GM18909 (cell line): Measurements from ENCODE around the gene CALML3.
"Not testable (repeated sequence)": the region's sequence is repeated elsewhere in the genome, so short reads cannot be mapped to it uniquely, and the experiment has no call there.

Experiments
- ATAC-seq: cut with Tn5 transposase; IDR thresholded peaks from one replicate; pipeline ENCODE4 v1.9.1; 2021; ENCODE audit warnings: mild to moderate bottlenecking; ENCODE audit not compliant: unreplicated experiment, poor library complexity

The CALML3 gene

DNA sequence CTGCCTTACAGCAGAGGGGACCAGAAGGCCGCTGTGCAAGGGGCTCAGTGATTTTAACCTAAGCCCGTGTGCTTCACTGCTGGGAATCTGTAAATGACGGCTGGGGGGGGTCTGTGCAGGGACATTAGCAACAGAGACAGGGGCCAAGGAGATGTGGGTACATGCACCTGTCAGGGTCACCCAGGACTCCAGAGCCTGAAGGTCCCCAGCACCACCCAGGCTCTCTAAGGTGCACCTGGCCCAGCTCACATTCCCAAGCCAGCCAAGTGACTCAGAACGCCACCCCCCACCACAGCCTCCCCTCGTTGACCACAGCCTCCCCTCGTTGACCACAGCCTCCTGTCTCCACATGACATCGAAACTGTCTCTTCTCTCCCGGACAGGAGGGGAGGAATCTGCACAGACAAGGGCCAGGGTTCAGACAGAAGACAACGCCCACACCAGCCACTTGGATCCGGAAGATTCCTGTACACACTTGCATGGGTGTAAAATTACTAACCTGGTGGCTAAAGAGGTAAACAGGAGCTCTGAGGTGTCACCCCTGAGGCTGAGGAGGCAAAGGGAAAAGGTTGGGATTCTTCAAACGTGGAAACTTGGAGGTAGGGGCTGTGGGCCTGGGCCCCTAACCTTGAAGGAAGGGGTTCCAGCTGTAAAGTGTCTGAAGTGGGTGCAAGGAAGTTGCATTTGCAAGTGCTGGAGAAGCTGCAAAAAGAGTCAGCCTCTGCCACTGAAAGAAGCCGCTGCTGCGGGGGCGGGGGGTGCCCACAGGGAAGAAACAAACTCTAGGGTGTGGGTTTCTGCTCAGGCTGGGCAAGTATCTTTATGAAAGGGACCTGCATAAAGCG, 27.0 kb downstream of the CALML3 start:
- ATAC-seq: peak; percentile 37

DNA sequence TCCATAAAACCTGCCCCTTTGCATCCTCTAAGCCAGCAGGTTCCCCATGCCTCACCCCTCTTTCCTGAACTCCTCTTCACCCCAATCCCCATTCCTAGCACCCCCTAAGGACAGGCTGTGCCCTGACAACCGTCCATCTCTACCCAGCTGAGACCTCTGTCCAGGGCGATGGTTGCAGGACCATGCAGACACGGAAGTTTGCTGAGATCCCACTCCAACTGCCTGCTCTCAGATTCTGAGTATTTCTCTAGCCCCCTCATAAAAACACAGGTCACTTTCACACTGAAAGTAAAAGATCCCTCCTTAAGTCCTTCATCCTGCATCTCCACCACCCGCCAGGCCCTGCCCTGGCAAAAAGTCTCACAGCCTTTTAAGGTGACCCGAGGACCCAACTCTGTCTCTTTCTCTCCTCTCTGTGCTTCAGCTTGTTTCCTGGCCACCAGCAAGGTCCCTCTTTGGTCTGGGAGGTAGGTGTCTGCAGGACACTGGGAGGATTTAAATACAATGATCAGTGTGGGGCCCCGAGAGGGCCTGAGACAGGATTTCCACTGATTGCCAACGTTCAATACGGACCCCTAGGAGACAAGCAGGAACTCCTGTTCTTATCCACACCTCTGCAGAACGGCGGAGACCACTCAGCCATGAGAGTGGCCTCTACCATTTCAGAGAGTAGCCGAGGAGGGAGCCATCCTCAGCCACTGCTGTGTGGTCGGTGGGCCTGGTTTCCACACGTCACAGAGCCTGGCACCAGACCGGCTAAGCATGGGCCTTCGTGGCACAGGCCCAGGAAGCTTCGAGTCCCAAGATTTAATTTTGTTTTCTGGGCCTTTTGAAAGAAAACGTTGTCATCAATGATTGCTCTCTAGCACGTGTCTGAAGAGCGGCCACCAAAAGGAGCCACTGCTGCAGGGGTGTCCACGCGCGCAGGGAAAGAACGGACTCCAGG, 27.9 kb downstream of the CALML3 start:
- ATAC-seq: no peak

DNA sequence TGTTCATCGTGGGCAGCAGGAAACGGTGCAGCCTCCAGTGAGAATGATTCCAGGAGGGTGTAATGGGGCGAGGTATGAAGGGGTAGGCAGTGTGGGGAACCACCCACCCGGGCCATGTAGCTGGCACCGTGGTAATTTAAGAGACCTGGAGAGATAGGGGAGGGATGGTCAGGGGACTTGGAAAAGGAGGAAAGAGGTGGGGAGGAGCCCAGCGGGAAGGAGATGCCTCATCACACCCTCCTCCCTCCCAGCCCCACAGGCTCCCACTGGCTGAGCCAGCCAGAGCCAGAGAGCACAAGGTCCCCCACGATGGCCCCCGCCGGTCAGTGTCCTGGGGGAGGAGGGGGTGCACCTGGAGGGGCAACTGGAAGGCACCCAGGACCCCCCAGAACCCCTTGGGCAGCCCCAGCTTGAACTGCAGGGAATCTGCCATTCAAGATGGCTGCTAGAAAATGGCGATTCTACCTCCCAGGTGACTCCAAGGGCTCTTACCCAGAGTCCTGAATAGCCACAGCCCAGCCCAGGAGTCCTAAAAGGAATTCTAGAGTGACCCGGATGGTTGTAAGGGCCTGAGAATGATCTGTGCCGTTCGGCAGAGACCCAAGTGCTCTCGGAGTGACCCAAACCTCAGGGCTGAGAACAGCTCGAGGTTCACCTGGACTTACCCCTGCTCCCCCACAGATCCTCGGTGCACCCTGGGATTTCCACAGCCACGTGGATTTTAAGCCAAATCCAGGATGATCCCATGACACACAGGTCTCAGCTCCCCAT, 28.8 kb downstream of the CALML3 start:
- ATAC-seq: no peak

DNA sequence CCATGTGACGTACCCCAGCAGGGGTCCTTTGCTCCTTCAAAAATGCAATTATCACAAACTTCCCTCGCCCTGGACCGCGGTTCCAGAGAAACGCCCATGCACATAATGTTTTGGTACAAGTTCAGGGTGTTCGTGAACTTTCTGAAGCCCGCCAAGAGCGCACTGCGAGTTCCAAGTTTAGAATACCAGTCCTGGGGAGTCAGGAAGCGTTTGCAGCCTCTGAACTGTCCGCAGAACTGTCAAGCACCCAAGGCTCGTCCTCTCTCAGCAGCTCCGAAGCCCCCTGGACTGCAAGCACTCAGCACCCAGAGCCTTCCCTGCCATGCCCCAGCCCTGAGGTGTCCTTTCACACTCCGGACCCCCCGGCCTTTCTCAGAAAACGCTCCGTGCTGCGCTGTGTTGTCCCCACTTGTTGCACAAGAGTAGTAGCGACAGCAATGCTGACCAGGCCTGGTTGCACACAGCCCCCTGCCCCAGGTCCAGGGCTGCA, 30.3 kb downstream of the CALML3 start:
- no peak for ATAC-seq

DNA sequence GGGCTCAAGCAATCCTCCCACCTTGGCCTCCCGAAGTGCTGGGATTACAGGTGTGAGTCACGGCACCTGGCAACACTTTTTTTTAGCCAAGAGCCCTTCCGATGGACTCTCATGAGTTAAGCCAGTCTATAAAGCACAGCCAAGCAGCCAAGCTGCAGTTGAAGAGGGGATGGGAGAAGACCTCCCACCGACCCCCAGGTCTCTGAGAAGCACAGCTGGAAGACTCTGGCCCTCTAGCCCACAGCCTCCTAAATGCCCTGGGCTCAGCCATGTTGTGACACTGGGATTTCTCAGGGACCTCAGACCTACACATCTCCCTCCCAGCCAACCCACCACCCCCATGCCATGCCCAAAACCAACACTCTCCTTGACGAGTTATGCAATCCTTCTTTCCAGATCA, 31.1 kb downstream of the CALML3 start:
- no peak for ATAC-seq

DNA sequence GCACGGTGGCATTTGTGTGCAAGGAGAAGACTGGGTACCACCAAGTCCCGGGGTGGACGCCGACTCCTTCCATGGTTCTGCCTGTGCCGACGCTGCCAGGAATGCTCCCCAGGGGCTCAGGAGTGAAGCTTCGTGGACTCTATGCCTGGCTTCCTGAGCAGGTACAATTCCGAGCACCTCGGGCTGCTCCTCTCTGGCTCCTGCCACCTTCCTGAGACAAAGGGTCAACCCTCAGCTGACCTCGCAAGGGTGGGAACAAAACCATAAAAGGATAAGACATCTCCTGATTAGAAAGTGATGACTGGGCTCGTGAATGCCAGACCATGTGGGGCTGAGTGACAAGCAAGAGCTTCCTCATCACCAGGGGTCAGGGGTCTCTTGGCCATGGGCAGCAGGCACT, 31.8 kb downstream of the CALML3 start:
- ATAC-seq: no peak

DNA sequence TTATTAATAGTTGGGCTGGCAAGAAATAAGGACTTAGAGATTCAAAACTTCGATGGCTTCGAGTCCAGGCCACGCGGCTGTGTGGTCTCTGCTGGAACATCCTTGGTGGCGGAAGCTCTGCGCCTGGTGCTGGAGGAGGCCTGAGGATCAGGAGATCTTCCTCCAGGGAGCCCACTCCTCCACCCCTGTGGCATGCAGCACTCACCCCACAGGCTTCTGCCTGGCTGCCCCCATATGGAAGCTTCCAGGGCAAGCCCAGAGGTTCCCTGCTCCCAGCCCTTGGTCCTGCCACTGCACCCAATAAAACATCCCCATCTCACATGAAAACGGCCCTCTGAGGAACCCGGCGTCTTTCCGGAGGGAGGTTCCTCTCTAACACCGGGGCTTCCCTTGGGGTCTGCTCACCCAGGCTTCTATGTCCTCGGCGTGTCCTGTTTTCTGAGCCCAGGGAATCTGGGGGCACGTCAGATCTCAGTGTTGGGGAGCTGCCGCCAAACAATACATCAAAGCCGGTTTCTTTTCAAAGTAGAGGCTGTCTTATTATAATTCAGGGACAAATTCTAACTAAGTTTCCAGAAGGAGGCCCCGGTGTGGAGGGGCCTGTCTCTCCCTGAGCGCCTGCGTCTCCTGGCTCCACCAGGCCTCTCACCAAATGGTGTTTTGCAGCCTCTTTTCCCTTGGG, 32.4 kb downstream of the CALML3 start:
- ATAC-seq: no peak

DNA sequence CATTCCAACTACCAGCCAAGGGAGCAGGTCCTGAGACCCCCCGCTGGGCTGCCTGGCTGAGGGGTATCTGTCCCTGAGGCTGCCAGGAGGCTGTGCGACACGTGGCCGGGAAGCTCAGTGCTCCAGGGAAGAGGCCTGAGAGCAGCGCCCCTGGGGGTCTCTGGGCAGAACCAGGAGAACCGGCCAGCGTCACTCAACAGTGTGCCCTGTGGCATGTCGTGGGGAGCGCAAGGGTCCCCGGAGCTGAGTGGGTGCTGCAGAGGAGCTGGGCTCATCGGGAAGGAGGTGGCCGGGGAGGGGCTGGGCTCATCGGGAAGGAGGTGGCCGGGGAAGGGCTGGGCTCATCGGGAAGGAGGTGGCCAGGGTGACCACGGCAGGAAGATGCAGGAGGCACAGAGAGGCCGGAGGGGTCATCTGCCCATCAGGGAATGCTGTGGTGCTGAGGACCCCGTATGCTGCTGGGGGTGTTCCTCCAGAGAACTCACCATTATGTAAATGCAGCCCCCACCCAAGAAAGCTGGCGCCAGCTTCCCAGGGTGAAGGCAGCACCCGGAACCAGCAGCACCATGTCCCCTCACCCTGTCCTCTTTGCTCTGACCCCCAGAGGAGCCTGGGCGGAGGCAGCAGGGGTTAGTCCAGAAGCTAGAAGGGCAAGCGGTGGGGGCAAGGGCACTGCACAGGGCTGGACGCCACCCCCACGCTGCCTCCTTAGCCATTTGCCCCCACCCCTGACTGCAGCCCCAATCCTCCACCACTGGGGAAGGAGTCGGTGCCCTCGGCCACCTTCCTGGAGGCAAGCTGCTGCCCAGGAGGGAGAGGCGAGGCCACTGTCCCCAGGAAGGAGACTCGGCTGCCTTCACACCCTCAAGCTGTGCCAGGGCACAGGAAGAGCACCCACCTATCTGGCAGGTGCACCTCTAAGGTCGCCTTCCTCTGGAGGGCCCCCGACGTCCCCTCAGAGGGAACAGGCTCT, 33.3 kb downstream of the CALML3 start:
- no peak for ATAC-seq

DNA sequence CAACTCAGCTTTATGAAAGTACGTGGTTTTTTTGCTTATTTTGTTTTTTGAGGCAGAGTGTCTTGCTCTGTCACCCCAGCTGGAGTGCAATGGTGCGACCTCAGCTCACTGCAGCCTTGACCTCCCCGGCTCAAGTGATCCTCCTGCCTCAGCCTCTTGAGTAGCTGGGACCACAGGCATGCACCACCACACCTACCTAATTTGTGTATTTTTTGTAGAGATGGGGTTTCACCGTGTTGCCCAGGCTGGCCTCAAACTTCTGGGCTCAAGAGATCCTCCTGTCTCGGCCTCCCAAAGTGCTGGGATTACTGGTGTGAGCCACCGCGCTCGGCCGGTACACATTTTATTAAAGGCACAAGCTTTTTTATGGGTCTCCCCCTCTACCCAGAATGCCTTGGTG, 34.3 kb downstream of the CALML3 start:
- not testable (repeated sequence) for ATAC-seq

DNA sequence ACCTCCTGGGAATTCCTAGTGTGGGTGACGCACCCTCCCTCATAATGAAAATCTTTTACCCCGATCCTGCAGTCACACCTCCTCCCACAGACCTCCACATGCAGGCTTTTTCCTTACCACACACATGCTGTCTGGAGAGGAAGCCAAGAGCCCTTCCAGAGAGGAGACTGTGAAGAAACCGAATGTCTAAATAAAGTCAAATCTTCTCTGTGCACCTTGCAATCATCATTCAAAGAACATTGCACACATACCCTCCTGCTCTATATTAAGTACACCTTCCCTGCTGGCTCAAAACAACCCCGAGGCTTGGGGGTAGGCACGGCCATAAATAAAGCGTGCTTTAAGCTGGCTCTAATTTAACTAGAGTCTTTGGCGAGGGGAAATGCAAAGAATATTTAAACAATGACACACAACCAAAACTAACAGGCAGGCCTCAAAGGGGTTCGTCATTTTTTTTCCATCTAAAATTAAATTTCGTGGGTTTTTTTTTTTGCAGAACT, 34.9 kb downstream of the CALML3 start:
- no peak for ATAC-seq

DNA sequence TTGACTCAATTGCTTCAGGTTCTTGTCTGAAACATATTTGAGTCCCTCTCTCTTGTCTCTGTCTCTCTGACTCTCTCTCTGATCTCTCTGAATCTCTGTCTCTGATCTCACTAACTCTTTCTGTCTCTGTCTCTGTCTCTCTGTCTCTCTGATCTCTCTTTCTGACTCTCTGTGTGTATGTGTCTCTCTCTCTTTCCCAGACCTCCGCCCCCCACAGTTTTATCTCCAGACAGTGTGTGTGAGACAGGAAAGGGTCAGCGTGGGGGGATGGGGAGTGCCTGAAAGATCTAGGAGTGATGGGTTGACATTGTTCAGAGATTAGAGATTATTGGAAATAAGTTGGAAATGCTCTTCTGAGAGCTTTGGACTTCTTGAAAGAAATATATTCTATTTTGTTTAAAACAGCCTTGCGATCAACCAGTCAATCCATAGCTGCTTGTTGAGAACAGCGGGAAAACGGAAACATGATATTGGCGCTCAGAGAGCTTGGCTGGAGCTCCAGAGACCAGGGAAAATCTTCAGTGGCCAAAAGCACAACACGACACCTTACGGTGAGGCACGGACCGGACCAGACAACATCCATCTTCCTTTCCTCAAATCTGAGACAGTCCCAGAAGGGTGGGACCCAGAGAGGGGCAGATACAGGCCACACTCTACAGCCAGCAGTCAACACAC, 35.5 kb downstream of the CALML3 start:
- ATAC-seq: no peak

DNA sequence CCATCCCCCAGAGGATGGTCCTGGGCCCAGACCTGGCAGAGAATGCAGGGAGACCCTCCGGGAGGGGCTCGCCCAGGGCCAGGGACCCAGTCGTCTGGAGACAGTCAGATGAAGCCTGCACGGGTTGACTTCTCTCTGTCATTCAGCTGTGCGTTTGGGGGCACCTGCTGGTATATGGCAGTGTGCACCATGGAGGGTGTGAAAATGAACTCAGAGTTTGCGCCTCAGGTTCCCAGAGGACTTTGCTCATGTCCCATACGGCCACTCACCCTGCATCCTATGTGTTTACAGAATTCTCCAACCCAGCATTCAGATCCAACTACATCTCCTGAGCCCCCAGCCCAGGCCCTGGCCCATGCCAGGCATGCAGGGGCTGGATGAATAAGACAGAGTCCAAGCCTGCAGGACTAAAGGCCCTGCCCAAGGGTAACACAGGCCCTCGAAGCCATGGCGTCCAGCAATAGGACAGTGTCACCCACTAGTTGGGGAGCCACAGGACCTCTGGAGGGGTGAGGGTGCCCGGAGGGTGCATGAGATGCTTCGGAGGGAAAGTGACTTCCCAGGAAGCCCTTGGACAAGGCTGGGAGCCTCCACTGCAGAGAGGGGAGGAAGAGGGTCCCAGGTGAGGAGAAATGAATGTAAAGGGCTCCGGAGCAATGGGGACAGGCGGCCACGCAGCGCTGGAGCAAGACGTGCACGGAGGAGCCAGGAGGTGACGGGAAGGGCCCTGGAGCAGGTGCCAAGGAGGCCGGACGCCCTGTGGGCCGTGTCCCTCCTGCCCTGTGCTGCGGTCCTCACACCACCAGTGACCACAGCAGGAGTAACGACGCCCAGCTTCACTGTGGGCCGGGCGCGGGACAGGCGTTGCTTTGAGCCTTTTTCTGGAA, 36.3 kb downstream of the CALML3 start:
- ATAC-seq: no peak

DNA sequence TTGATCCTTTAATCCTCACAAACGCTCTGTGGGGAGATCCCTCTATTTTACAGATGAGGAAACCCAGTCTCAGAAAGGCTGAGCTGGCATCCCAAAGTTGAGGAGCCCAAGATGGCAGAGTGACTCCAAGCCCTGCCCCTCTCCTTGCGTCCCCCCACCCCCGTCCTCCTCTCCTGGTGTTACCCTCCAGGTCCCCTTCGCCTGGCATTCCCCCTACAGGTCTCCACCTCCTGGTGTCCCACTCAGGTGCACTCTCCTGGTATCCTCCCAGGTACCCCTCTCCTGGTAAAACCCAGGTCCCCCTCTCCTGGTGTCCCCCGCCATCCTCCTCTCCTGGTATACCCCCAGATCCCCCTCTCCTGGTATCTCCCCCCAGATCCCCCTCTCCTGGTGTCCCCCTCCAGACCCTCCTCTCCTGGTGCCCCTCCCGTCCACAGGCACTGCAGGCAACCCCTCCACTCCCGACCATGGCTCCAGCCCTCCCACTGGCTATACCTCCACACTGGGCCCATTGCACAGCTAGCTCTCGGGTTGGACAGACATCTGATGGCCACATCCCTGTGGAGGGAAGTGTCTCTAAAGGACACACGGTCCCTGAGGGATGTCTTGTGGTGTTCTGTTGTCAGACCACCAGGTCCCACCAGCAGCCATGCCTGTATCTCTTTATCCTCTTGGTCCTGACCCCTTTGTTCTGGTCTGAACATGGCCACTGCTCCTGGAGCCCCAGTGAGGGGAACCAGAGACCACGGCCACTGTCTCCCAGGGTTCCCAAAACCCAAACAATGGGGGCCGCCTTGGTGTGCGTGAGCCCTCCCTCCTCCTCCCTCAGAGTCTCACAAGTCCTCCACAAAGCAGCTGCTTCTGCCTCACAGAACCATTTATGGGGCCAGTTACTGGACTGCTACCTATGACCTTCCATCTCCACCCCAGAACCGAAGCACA, 37.2 kb downstream of the CALML3 start:
- ATAC-seq: no peak

DNA sequence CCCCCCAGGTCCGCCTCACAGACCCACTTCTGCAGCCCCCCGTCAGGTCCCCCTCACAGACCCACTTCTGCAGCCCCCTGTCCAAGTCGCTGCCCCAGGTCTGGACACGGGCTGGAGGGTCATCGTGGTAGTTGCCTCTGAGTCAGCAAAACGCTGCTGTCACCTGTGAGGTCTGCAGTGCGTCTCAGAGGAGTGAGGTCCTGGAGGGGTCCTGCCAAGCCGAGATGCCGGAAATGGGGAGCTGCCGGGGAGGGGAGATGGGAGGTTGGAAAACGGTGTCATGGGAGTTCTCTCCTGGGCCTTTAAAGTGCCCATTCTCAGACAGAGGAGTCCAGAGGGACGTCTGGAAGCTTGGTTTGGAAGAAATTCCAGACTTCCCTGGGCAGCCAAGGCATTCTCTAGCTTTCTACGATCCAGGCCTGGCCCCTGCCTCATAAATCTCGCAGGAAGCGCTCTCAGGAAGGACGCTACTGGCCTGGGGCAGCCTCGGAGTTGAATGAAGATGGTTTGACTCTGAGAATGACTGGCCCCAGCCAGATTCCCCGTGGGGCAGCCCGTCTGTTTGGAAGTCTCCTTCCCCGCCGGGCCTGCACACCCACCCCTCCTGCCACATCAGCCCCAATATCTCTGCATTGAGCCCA, 38.7 kb downstream of the CALML3 start:
- no peak for ATAC-seq

DNA sequence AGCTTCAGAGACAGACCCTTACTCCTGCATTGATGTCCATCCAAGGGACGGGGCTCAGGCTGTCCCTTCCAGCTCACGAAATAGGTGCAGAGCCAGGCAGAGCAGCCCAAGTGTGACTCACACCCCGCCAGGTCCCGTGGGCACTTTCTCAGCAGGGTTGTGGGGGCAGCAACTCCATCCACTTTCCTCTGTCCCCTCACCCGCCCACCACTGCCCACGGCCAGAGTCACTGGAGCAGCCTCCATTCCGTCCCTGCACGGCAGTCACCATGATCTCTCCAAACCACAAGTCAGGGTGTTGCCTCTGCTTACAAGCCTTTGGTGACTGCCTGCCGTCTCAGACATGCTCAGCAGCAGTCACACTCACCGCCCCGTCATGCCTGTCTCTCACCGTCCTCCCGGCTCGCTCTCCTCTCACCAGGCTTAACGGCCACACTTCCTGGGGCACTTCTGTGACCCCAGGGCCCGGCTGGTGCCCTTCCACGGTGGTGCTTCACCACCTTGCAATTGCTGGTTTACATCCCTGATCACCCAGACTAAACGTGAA, 39.3 kb downstream of the CALML3 start:
- no peak for ATAC-seq
